DND-41 (cell line): ENCODE data around the gene CFAP92.

Experiments used
- CTCF ChIP-seq: IDR thresholded peaks from 2 replicates; pipeline ENCODE4 v1.5.1; 2012; ENCODE audit warnings: borderline replicate concordance, low read length, moderate library complexity, mild to moderate bottlenecking; ENCODE audit not compliant: poor library complexity, severe bottlenecking; ENCODE audit errors: extremely low read depth
- EZH2 ChIP-seq: IDR thresholded peaks from 3 replicates; pipeline ENCODE4 v1.6.1; 2012; ENCODE audit warnings: borderline replicate concordance, low read depth, mild to moderate bottlenecking, moderate library complexity, low read length, inconsistent platforms; ENCODE audit not compliant: severe bottlenecking

GRCh38 chr3:129040039-129040336 is 46.1 kb upstream of the CFAP92 start:
- TF ChIP-seq CTCF (no peak), EZH2 (no peak)
